Glutamatergic neuron (in vitro differentiated cells): ENCODE results near the gene CARD14. TPM values are rescaled to one million over a fixed set of nuclear protein-coding genes. Genes with fewer than 3 reads are reported as not detected.
"Not testable (repeated sequence)": the region's sequence is repeated elsewhere in the genome, so short reads cannot be mapped to it uniquely, and the experiment has no call there.

Experiments
- DNase-seq: peaks from one replicate; pipeline ENCODE4 v3.0.0; 2022
- H3K27ac Mint-ChIP-seq: one replicate; pipeline ENCODE4 v1.8.0; 2020; ENCODE audit warnings: mild to moderate bottlenecking, mixed read lengths, inconsistent platforms; ENCODE audit not compliant: unreplicated experiment
- H3K27me3 Mint-ChIP-seq: one replicate; pipeline ENCODE4 v1.8.0; 2020; ENCODE audit warnings: mild to moderate bottlenecking, moderate library complexity, mixed read lengths, inconsistent platforms; ENCODE audit not compliant: unreplicated experiment
- H3K36me3 Mint-ChIP-seq: one replicate; pipeline ENCODE4 v1.8.0; 2020; ENCODE audit warnings: mild to moderate bottlenecking, mixed read lengths, inconsistent platforms; ENCODE audit not compliant: unreplicated experiment
- H3K4me1 Mint-ChIP-seq: one replicate; pipeline ENCODE4 v1.8.0; 2020; ENCODE audit warnings: mild to moderate bottlenecking, low read depth, mixed read lengths, inconsistent platforms; ENCODE audit not compliant: unreplicated experiment
- H3K4me3 Mint-ChIP-seq: one replicate; pipeline ENCODE4 v1.8.0; 2020; ENCODE audit warnings: mild to moderate bottlenecking, mixed read lengths, inconsistent platforms; ENCODE audit not compliant: unreplicated experiment
- H3K9me3 Mint-ChIP-seq: one replicate; pipeline ENCODE4 v1.8.0; 2020; ENCODE audit warnings: mild to moderate bottlenecking, moderate library complexity, mixed read lengths, inconsistent platforms; ENCODE audit not compliant: unreplicated experiment
- CTCF ChIP-seq: fragments of 200-600 bp; sonication (generic); IDR thresholded peaks from one replicate; pipeline ENCODE4 v1.5.0; 2021; ENCODE audit not compliant: partially characterized antibody, unreplicated experiment
- total RNA-seq: library from RNA; stranded (reverse); fragmentation: NEBNext Ultra II Directional; extraction: Animal tissue kit (Norgen Biotek cat#: 25700); gene quantifications from one replicate; pipeline ENCODE4 v1.2.1, GENCODE V29; 2021; ENCODE audit not compliant: unreplicated experiment

CARD14 gene
- total RNA-seq, 1 donor from 2014 or later, result 1.1 TPM

GRCh38 chr17:80198144-80198661 lies 28.4 kb downstream of the CARD14 start:
- Mint-ChIP-seq H3K4me1 (peaks cover 2% of the 10 kb centered on the region), H3K4me3 (no peak overlapping the region), H3K36me3 (no peaks in the 10 kb centered on the region), H3K27ac (no peak overlapping the region), H3K9me3 (no peaks in the 10 kb centered on the region), H3K27me3 (peaks cover 8% of the 10 kb centered on the region)
- TF ChIP-seq CTCF, result no peak
- no peak for DNase-seq

GRCh38 chr17:80199295-80199694 lies 29.5 kb downstream of the CARD14 start:
- H3K9me3 Mint-ChIP-seq, H3K36me3 Mint-ChIP-seq, DNase-seq, H3K27me3 Mint-ChIP-seq, H3K4me1 Mint-ChIP-seq, H3K4me3 Mint-ChIP-seq, H3K27ac Mint-ChIP-seq: not testable (repeated sequence)

DNA sequence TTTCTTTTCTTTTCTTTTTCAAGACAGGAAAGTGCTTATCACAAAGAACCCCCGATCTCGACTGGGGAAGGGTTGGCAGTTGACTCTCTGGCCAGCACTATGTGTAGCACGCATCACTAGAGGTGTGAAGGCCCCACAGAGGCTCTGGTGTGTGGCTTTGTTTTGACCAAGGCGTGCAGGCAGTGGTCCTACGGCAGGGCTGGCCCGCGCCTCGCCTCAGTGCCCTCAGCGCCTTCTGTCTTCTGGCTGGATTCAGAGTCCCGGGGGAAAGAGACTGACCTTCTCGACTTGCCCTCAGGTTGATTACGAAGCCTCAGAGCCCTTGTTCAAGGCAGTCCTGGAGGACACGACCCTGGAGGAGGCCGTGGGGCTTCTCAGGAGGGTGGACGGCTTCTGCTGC lies 31.6 kb downstream of the CARD14 start:
- H3K36me3 Mint-ChIP-seq, result no peaks in the 10 kb centered on the region
- no peak for TF ChIP-seq CTCF
- no peak overlapping the region for H3K4me3 Mint-ChIP-seq
- peaks cover 5% of the 10 kb centered on the region for H3K27me3 Mint-ChIP-seq
- DNase-seq, result no peak
- peaks cover 2% of the 10 kb centered on the region for H3K4me1 Mint-ChIP-seq
- H3K9me3 Mint-ChIP-seq, result no peaks in the 10 kb centered on the region
- H3K27ac Mint-ChIP-seq, result no peak overlapping the region

GRCh38 chr17:80202197-80202596 lies 32.4 kb downstream of the CARD14 start:
- Mint-ChIP-seq H3K36me3 (no peaks in the 10 kb centered on the region), H3K4me3 (no peak overlapping the region), H3K4me1 (no peaks in the 10 kb centered on the region), H3K27ac (no peak overlapping the region), H3K27me3 (peaks cover 2% of the 10 kb centered on the region), H3K9me3 (peaks cover 2% of the 10 kb centered on the region)
- DNase-seq, result no peak
- TF ChIP-seq CTCF, result no peak

DNA sequence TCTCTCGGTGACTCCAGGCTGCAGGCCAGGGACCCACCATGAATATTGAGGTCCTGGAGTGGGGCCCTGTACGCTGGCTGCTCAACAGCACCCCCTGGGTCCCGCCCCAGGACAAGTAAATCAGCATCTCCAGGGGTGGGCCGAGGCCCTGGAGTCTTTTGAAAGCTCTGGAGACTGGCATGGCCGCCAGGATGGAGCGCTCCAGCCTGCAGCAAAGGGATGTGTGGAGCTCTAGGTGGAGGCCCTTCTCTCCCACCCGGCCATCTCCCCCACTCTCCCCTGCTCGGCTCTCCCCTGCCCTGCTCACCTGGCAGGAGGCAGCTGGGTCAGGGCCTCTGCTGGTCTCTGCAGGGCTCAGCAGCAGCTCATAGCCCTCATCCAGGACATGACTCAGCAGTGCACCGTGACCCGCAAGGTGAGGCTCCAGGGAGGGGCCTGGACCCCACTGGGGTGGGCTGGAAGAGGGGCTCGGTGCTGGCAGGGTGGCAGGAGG lies 33.7 kb downstream of the CARD14 start:
- no peak for TF ChIP-seq CTCF
- peaks cover 2% of the 10 kb centered on the region for H3K9me3 Mint-ChIP-seq
- H3K27me3 Mint-ChIP-seq, result no peaks in the 10 kb centered on the region
- no peak overlapping the region for H3K4me3 Mint-ChIP-seq
- H3K4me1 Mint-ChIP-seq, result no peaks in the 10 kb centered on the region
- DNase-seq, result no peak
- no peak overlapping the region for H3K27ac Mint-ChIP-seq
- H3K36me3 Mint-ChIP-seq, result no peaks in the 10 kb centered on the region
